Endothelial cell of umbilical vein (primary cell): Measurements from ENCODE around the gene CAMK2G. TPM values are rescaled to one million over a fixed set of nuclear protein-coding genes. Genes with fewer than 3 reads are reported as not detected.

Experiments
- BruUV-seq: library from RNA; stranded (reverse); fragments of 400-500 nt; replicated peaks from 2 replicates; lab custom pipeline; 2021; lab: Mats Ljungman, UMichigan
- CTCF ChIA-PET: fragments of 300-600, 350-600 bp; sonication (Branson Sonifier 250); formaldehyde crosslinking; loops from one replicate; lab custom pipeline; 2021; ENCODE audit warnings: antibody characterized with exemption, inconsistent platforms; lab: Charles Lee
- POLR2A ChIA-PET: fragments of 300-600, 350-600 bp; sonication (Branson Sonifier 250); formaldehyde crosslinking; loops from one replicate; lab custom pipeline; 2021; ENCODE audit warnings: antibody characterized with exemption, inconsistent platforms; lab: Charles Lee
- DNase-seq: peaks from one replicate; pipeline ENCODE4 v3.0.0-alpha.2; 2011; ENCODE audit warnings: low read depth, low spot score
- FAIRE-seq: peaks from 2 replicates; lab custom pipeline; 2011; peaks lifted over from hg19 to GRCh38; lab: Jason Lieb, UNC
- H2AFZ ChIP-seq: 2 replicates; pipeline ENCODE4 v1.6.0; 2012; ENCODE audit warnings: low read depth, low read length, control low read depth, inconsistent platforms
- H3K27ac ChIP-seq: 2 replicates; pipeline ENCODE4 v1.5.1; 2011; ENCODE audit warnings: low read depth, mild to moderate bottlenecking, control low read depth, low read length, moderate library complexity; ENCODE audit not compliant: insufficient read depth
- H3K27me3 ChIP-seq, 2 experiments: 2 replicates each; pipeline versions ENCODE4 v1.6.0 to v1.6.1; 2011; ENCODE audit warnings: low read length in 2 of 2, mixed read lengths in 1 of 2; ENCODE audit not compliant: control insufficient read depth in 2 of 2, insufficient read depth in 2 of 2
- H3K36me3 ChIP-seq, 2 experiments: 2 replicates in 1 of 2; 3 replicates in 1 of 2; pipeline ENCODE4 v1.5.1; 2011; ENCODE audit warnings: low read length in 2 of 2, mild to moderate bottlenecking in 1 of 2, moderate library complexity in 1 of 2; ENCODE audit not compliant: control insufficient read depth in 2 of 2, insufficient read depth in 2 of 2; ENCODE audit errors: extremely low read depth in 1 of 2
- H3K4me1 ChIP-seq: 3 replicates; pipeline ENCODE4 v1.5.1; 2011; ENCODE audit warnings: mild to moderate bottlenecking, low read length; ENCODE audit not compliant: control insufficient read depth, insufficient read depth; ENCODE audit errors: extremely low read depth
- H3K4me2 ChIP-seq: 2 replicates; pipeline ENCODE4 v1.6.1; 2011; ENCODE audit warnings: low read length, control low read depth, mixed read lengths; ENCODE audit not compliant: insufficient read depth
- H3K4me3 ChIP-seq, 3 experiments: fragments of 200-600 bp in 1 of 3; sonication (generic), shearing (Covaris generic) in 1 of 3; replicated peaks in 1 of 3; 2 replicates each; pipeline ENCODE4 v1.5.1; 2011 to 2016; ENCODE audit warnings: control low read depth in 3 of 3, low read length in 3 of 3, mild to moderate bottlenecking in 2 of 3, inconsistent platforms in 1 of 3, low read depth in 1 of 3, moderate library complexity in 1 of 3; ENCODE audit not compliant: insufficient read depth in 1 of 3
- H3K79me2 ChIP-seq: 2 replicates; pipeline ENCODE4 v1.6.0; 2012; ENCODE audit warnings: low read length, inconsistent platforms; ENCODE audit not compliant: control insufficient read depth, insufficient read depth
- H3K9ac ChIP-seq: replicated peaks from 2 replicates; pipeline ENCODE3; 2011; ENCODE audit warnings: low read length, control low read depth; ENCODE audit not compliant: insufficient read depth; ENCODE audit errors: extremely low read depth
- H3K9me1 ChIP-seq: replicated peaks from 3 replicates; pipeline ENCODE4 v1.6.0; 2011; ENCODE audit warnings: mild to moderate bottlenecking, low read length; ENCODE audit not compliant: control insufficient read depth, insufficient read depth; ENCODE audit errors: extremely low read depth
- H3K9me3 ChIP-seq: replicated peaks from 2 replicates; pipeline ENCODE4 v1.5.1; 2012; ENCODE audit warnings: low read length, inconsistent platforms; ENCODE audit not compliant: control insufficient read depth, insufficient read depth
- H4K20me1 ChIP-seq: replicated peaks from 2 replicates; pipeline ENCODE3; 2011; ENCODE audit warnings: mild to moderate bottlenecking, low read length; ENCODE audit not compliant: control insufficient read depth, insufficient read depth; ENCODE audit errors: extremely low read depth
- CTCF ChIP-seq, 2 donors: IDR thresholded peaks; 1 replicate in 1 of 2; 2 replicates in 1 of 2; pipeline ENCODE4 v1.5.1; 2011; ENCODE audit warnings: low read length in 2 of 2, mild to moderate bottlenecking in 2 of 2, moderate library complexity in 2 of 2, control low read depth in 1 of 2, inconsistent platforms in 1 of 2, low read depth in 1 of 2; ENCODE audit not compliant: insufficient read depth in 1 of 2; ENCODE audit errors: extremely low read depth in 1 of 2
- EZH2 ChIP-seq: IDR thresholded peaks from 2 replicates; pipeline ENCODE4 v1.6.1; 2012; ENCODE audit warnings: borderline replicate concordance, low read depth, mild to moderate bottlenecking, moderate library complexity, low read length, inconsistent platforms; ENCODE audit not compliant: severe bottlenecking
- FOS ChIP-seq: IDR thresholded peaks from 2 replicates; pipeline ENCODE4 v1.6.1; 2011; ENCODE audit warnings: mild to moderate bottlenecking, low read length, moderate library complexity, borderline replicate concordance; ENCODE audit not compliant: insufficient read depth
- GATA2 ChIP-seq: IDR thresholded peaks from 2 replicates; pipeline ENCODE4 v1.7.0; 2011; ENCODE audit warnings: low read depth, mild to moderate bottlenecking, moderate library complexity, mixed read lengths, low read length; ENCODE audit not compliant: insufficient read length, insufficient read depth
- JUN ChIP-seq: IDR thresholded peaks from 2 replicates; pipeline ENCODE4 v1.6.1; 2011; ENCODE audit warnings: borderline replicate concordance, low read depth; ENCODE audit not compliant: insufficient read length, insufficient read depth
- MAX ChIP-seq: IDR thresholded peaks from 2 replicates; pipeline ENCODE4 v1.6.1; 2011; ENCODE audit not compliant: insufficient read depth, insufficient read length
- MYC ChIP-seq: IDR thresholded peaks from one replicate; pipeline ENCODE4 v1.6.1; 2011; ENCODE audit warnings: mild to moderate bottlenecking, low read depth, low read length
- POLR2A ChIP-seq: IDR thresholded peaks from 2 replicates; pipeline ENCODE4 v1.6.1; 2012; ENCODE audit warnings: low read depth, mild to moderate bottlenecking, control low read depth, low read length
- POLR2AphosphoS5 ChIP-seq: IDR thresholded peaks from 2 replicates; pipeline ENCODE4 v1.6.1; 2012; ENCODE audit warnings: low read depth, mild to moderate bottlenecking, control low read depth, low read length, moderate library complexity; ENCODE audit not compliant: insufficient read depth
- dilution Hi-C: fragments of 300-500 bp; cut with MboI; formaldehyde crosslinking; loops from one replicate; pipeline ENCODE4 v1.15.0; 2019; ENCODE audit warnings: low sequenced_read_pairs; ENCODE audit not compliant: extremely low pct_ligation_motif_present
- intact Hi-C: fragments of 100-400 bp; cut with micrococcal nuclease; formaldehyde crosslinking; loops from one replicate; pipeline ENCODE4 v1.10.0; 2022
- polyA plus RNA-seq, 4 experiments: library from polyadenylated mRNA; depleted of rRNA in 3 of 4; stranded (reverse) in 3 of 4; unstranded in 1 of 4; fragments of >200 nt; gene quantifications; 2 replicates each; pipeline versions ENCODE4 v1.2.1 to v1.2.3, GENCODE V29; 2011 to 2012; ENCODE audit warnings: missing spikeins in 1 of 4
- total RNA-seq: library from RNA; stranded (reverse); gene quantifications from 2 replicates; pipeline ENCODE4 v1.2.3, GENCODE V29; 2021

Gene CAMK2G
- total and polyA plus RNA-seq, 2 donors (not counting 3 experiments of a cell fraction or from before 2014, with no cell fraction given) = 27.2 to 33.6 TPM

GRCh38 chr10:73763343-73763742 lies 111.0 kb downstream of the CAMK2G start:
- DNase-seq (no peak), FAIRE-seq (no peak)
- dilution Hi-C loops = no loop called here
- Histone ChIP-seq H3K4me3 (no peak overlapping the region), H3K9me1 (no peaks in the 10 kb centered on the region), H2AFZ (no peak overlapping the region), H3K4me2 (no peak overlapping the region), H3K27ac (no peak overlapping the region), H3K9ac (no peak overlapping the region), H3K27me3 (no peaks in the 10 kb centered on the region), H3K36me3 (peaks cover 57 to 72% of the 10 kb centered on the region in 2 experiments), H3K4me1 (no peaks in the 10 kb centered on the region), H3K79me2 (peaks cover 8% of the 10 kb centered on the region), H3K9me3 (no peaks in the 10 kb centered on the region), H4K20me1 (no peaks in the 10 kb centered on the region)
- CTCF ChIA-PET = interaction anchor here (1.2 to 1.4 kb wide), 2 partner anchors 9 to 11 kb away, joined by 3 to 5 read pairs; a partner anchor contains a TSS
- POLR2A ChIA-PET = interaction anchor here (0.6 kb wide), 1 partner anchor 22 kb away, joined by 3 read pairs; the partner anchor contains the start of gene ZSWIM8
- intact Hi-C loops = no loop called here
- BruUV-seq = no TSS peak
- TF ChIP-seq MAX (no peak), POLR2AphosphoS5 (no peak), POLR2A (no peak), FOS (no peak), MYC (no peak), CTCF (IDR thresholded peaks at IDR 0.05; ENCODE audit: extremely low read depth in 1 of 2, insufficient read depth in 1 of 2, low read depth in 1 of 2, low read length in 2 of 2) (no peak), JUN (no peak), GATA2 (no peak), EZH2 (no peak)
